Measurements from ENCODE around the gene INSIG2.

- TF ChIP-seq POLR2AphosphoS5 (IDR thresholded peaks at IDR 0.05): no peak
- no peak for TF ChIP-seq CTCF (IDR thresholded peaks at IDR 0.05)
- TF ChIP-seq EP300 (IDR thresholded peaks at IDR 0.05): no peak
- TF ChIP-seq POLR2A (IDR thresholded peaks at IDR 0.05): no peak
Measured at GRCh38 chr2:118124288-118124891, 36.1 kb downstream of the INSIG2 start.
